ENCODE measurements around the gene UNC80.

UNC80 gene

GRCh38 chr2:209761566-209761965 lies 10.1 kb upstream of the UNC80 start:
- TF ChIP-seq CTCF (IDR thresholded peaks at IDR 0.05) = no peak

GRCh38 chr2:209762563-209762962 lies 9.1 kb upstream of the UNC80 start:
- TF ChIP-seq CTCF (IDR thresholded peaks at IDR 0.05) = no peak

DNA sequence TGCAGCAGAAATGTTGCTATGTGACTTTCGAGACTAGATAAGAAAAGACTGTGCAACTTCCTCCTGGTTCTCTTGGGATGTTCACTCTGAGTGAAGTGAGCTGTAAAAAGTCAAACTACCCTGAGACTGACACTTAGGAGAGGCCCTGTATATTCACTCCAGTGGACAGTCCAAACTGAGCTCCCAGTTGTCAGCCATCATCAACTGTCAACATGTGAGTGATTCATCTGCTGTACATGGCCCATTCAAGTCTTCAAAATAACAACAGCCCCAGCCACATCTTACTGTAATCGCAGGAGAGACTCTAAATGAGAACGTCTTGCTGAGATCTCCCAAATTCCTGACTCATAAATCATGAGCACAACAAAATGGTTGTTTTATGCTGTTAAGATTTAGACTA lies 8.5 kb upstream of the UNC80 start:
- TF ChIP-seq CTCF (IDR thresholded peaks at IDR 0.05) = no peak

DNA sequence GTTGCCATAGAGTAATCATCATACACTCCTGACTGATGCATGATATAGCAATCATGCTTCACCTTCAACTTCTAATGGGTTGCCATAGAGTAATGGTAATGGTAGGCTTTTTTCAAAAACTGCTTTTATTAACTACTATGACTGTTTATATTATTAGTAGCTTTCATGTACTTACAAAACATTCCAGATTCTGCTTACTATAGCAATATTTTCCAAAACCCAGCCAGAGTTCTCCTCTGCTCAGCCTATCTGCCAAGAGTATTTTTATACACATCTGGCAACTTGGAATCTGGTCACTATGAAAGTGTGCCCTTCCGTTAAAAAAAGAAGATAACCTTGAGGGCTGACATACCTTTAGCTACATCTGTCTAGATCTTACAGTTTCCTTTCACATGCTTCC lies 5.0 kb upstream of the UNC80 start:
- TF ChIP-seq CTCF (IDR thresholded peaks at IDR 0.05) = no peak

GRCh38 chr2:209767316-209767715 lies 4.3 kb upstream of the UNC80 start:
- TF ChIP-seq CTCF (IDR thresholded peaks at IDR 0.05) = no peak

DNA sequence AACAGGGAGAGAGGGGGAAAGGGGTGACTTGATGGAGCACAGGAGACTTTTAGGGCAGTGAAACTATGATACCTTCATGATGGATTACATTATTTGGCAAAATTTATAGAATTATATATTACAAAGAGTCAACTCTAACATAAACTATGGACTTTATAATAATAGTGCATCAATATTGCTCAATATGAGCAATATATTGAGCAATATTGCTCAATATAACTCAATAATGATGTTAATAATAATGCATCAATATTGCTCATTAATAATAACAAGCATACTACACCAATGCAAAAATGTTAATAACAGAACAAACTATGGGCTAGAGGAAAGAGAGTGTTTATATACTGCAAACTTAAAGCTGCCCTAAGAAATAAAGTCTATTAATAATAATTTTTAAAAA lies 3.1 kb upstream of the UNC80 start:
- TF ChIP-seq CTCF (IDR thresholded peaks at IDR 0.05) = no peak

DNA sequence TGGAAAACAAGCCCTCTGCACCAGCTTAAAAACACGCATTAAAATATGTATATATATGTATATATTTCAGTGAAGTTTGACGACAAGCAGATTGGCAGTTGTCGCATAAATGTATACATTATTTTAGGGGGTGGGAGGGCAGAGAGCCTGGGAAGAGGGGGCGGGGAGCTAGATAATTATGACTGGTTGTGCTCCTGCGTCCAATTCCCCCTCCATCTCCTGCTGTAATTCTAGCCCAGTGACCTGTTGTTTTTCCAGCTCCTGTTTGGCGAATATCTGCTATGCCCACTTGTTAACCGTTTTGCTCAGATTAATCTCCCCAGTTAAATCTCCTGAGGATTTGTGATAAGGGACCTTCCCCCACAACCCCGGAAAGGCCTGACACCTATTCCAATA lies 656 bp downstream of the UNC80 start:
- no peak for TF ChIP-seq CTCF (IDR thresholded peaks at IDR 0.05)

- TF ChIP-seq CTCF (IDR thresholded peaks at IDR 0.05) = no peak
Observed at GRCh38 chr2:209773377-209773776, 1.7 kb downstream of the UNC80 start.
